ENCODE results near the gene NFKBIZ. TPM values are rescaled to one million over a fixed set of nuclear protein-coding genes. Genes with fewer than 3 reads are reported as not detected.

Gene NFKBIZ
- polyA plus RNA-seq, 1 of the 3 experiments (the other 2 are of a cell fraction), result 59.9 TPM

GRCh38 chr3:101838691-101839090 lies 10.6 kb upstream of the NFKBIZ start:
- no peak for DNase-seq
- no peak overlapping the region for H2AFZ ChIP-seq (ENCODE audit: low read depth)
- no peak overlapping the region for H3K27ac ChIP-seq (ENCODE audit: low read depth in 2 of 2, low read length in 1 of 2)
- WGBS (ENCODE audit: low lambda C conversion rate), result 98% methylated on average over 2 of the region's 2 CpGs
- no peak overlapping the region for H3K4me2 ChIP-seq
- ChIA-PET CTCF (interaction anchor here (1.5 kb wide), 1 partner anchor 390 kb away, joined by 5 read pairs; no protein-coding TSS in a partner anchor), POLR2A (no interaction called here)
- no peaks in the 10 kb centered on the region for H3F3A ChIP-seq (replicated peaks; ENCODE audit: insufficient read depth)
- H3K9me2 ChIP-seq, result no peaks in the 10 kb centered on the region
- no peaks in the 10 kb centered on the region for H3K79me2 ChIP-seq (ENCODE audit: insufficient read depth)
- no peak overlapping the region for H3K4me3 ChIP-seq (ENCODE audit: low read depth in 2 of 2, low read length in 1 of 2)
- TF ChIP-seq, protein P1, sequence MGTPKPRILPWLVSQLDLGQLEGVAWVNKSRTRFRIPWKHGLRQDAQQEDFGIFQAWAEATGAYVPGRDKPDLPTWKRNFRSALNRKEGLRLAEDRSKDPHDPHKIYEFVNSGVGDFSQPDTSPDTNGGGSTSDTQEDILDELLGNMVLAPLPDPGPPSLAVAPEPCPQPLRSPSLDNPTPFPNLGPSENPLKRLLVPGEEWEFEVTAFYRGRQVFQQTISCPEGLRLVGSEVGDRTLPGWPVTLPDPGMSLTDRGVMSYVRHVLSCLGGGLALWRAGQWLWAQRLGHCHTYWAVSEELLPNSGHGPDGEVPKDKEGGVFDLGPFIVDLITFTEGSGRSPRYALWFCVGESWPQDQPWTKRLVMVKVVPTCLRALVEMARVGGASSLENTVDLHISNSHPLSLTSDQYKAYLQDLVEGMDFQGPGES (IDR thresholded peaks at IDR 0.05; ENCODE audit: low read depth, low read length), result no peak
- TF ChIP-seq YY1 (IDR thresholded peaks at IDR 0.05; ENCODE audit: low read depth) (no peak), EP300 (IDR thresholded peaks at IDR 0.05; ENCODE audit: borderline replicate concordance in 1 of 2, low read depth in 1 of 2, low read length in 1 of 2) (no peak), USF2 (IDR thresholded peaks at IDR 0.05; ENCODE audit: borderline replicate concordance, low read depth, low read length) (no peak), ZBTB33 (IDR thresholded peaks at IDR 0.05; ENCODE audit: borderline replicate concordance, low read depth) (no peak), GATA2 (CRISPR knock-in tag; IDR thresholded peaks at IDR 0.05) (no peak), FOXM1 (IDR thresholded peaks at IDR 0.05; ENCODE audit: low read depth) (no peak), FOSL2 (IDR thresholded peaks at IDR 0.05; ENCODE audit: borderline replicate concordance, low read depth) (no peak)
- TF ChIP-seq, protein P2, sequence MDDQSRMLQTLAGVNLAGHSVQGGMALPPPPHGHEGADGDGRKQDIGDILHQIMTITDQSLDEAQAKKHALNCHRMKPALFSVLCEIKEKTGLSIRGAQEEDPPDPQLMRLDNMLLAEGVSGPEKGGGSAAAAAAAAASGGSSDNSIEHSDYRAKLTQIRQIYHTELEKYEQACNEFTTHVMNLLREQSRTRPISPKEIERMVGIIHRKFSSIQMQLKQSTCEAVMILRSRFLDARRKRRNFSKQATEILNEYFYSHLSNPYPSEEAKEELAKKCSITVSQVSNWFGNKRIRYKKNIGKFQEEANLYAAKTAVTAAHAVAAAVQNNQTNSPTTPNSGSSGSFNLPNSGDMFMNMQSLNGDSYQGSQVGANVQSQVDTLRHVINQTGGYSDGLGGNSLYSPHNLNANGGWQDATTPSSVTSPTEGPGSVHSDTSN (IDR thresholded peaks at IDR 0.05), result no peak
- H3K9me3 ChIP-seq, result no peaks in the 10 kb centered on the region
- no peaks in the 10 kb centered on the region for H4K20me1 ChIP-seq (ENCODE audit: insufficient read depth)
- no peaks in the 10 kb centered on the region; a peak in 1 of 4 replicates for H3K4me1 ChIP-seq (ENCODE audit: control insufficient read depth in 1 of 2, insufficient read depth in 2 of 2, low read depth in 1 of 2, low read length in 1 of 2)
- no peaks in the 10 kb centered on the region for H3K27me3 ChIP-seq (ENCODE audit: insufficient read depth)
- H3K36me3 ChIP-seq (replicated peaks in 1 of 2; ENCODE audit: control insufficient read depth in 1 of 2, insufficient read depth in 2 of 2, low read length in 1 of 2), result peaks cover 0 to 4% of the 10 kb centered on the region in 2 experiments
- H3K9ac ChIP-seq, result no peak overlapping the region

- Histone ChIP-seq H3K79me2 (ENCODE audit: insufficient read depth) (no peaks in the 10 kb centered on the region), H3K27ac (ENCODE audit: low read depth in 2 of 2, low read length in 1 of 2) (no peak overlapping the region), H3K9me2 (no peaks in the 10 kb centered on the region), H3K36me3 (replicated peaks in 1 of 2; ENCODE audit: control insufficient read depth in 1 of 2, insufficient read depth in 2 of 2, low read length in 1 of 2) (peaks cover 0 to 4% of the 10 kb centered on the region in 2 experiments), H3K27me3 (ENCODE audit: insufficient read depth) (no peaks in the 10 kb centered on the region), H4K20me1 (ENCODE audit: insufficient read depth) (no peaks in the 10 kb centered on the region), H3K9me3 (no peaks in the 10 kb centered on the region), H2AFZ (ENCODE audit: low read depth) (no peak overlapping the region), H3K4me1 (ENCODE audit: control insufficient read depth in 1 of 2, insufficient read depth in 2 of 2, low read depth in 1 of 2, low read length in 1 of 2) (no peaks in the 10 kb centered on the region; a peak in 1 of 4 replicates), H3F3A (replicated peaks; ENCODE audit: insufficient read depth) (no peaks in the 10 kb centered on the region), H3K9ac (no peak overlapping the region), H3K4me2 (no peak overlapping the region), H3K4me3 (ENCODE audit: low read depth in 2 of 2, low read length in 1 of 2) (no peak overlapping the region)
- DNase-seq, result no peak
- POLR2A ChIA-PET, result no interaction called here
- CTCF ChIA-PET, result no interaction called here
- TF ChIP-seq MEF2A (IDR thresholded peaks at IDR 0.05; ENCODE audit: borderline replicate concordance, low read depth) (no peak), MXI1 (IDR thresholded peaks at IDR 0.05; ENCODE audit: low read depth, low read length) (no peak), NRF1 (IDR thresholded peaks at IDR 0.05; ENCODE audit: low read depth, low read length) (no peak), TAF1 (IDR thresholded peaks at IDR 0.05; ENCODE audit: borderline replicate concordance, low read depth, low read length) (no peak), USF2 (IDR thresholded peaks at IDR 0.05; ENCODE audit: borderline replicate concordance, low read depth, low read length) (no peak), TEAD4 (IDR thresholded peaks at IDR 0.05; ENCODE audit: borderline replicate concordance, insufficient read depth) (no peak), ZBTB33 (IDR thresholded peaks at IDR 0.05; ENCODE audit: borderline replicate concordance, low read depth) (no peak), EZH2phosphoT487 (IDR thresholded peaks at IDR 0.05; ENCODE audit: borderline replicate concordance, low read depth) (no peak), RAD21 (IDR thresholded peaks at IDR 0.05; ENCODE audit: low read length) (no peak), FOSL2 (IDR thresholded peaks at IDR 0.05; ENCODE audit: borderline replicate concordance, low read depth) (no peak)
Measured at GRCh38 chr3:101840066-101840465, 9.2 kb upstream of the NFKBIZ start.

Measured in SK-N-SH (cell line).